Glomerular endothelial cell (primary cell): ENCODE data around the gene MS4A15. TPM values are rescaled to one million over a fixed set of nuclear protein-coding genes. Genes with fewer than 3 reads are reported as not detected.
"Not testable (repeated sequence)": the region's sequence is repeated elsewhere in the genome, so short reads cannot be mapped to it uniquely, and the experiment has no call there.

Source experiments
- DNase-seq: peaks from one replicate; pipeline ENCODE4 v3.0.0-alpha.2; 2011; ENCODE audit warnings: low read depth, low spot score; ENCODE audit errors: extremely low read depth
- total RNA-seq: library from RNA; depleted of rRNA; stranded (reverse); fragments of >200 nt; gene quantifications from 2 replicates; pipeline ENCODE4 v1.2.3, GENCODE V29; 2015

MS4A15 gene, protein sequence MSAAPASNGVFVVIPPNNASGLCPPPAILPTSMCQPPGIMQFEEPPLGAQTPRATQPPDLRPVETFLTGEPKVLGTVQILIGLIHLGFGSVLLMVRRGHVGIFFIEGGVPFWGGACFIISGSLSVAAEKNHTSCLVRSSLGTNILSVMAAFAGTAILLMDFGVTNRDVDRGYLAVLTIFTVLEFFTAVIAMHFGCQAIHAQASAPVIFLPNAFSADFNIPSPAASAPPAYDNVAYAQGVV
- total RNA-seq: not detected in 2 replicates

GRCh38 chr11:60756307-60757032, at the start of gene MS4A15:
Gene MS4A15 (plus strand): TSS chr11:60756867. CDS start chr11:60763734, 6,867 bp downstream.
- DNase-seq: no peak

DNA sequence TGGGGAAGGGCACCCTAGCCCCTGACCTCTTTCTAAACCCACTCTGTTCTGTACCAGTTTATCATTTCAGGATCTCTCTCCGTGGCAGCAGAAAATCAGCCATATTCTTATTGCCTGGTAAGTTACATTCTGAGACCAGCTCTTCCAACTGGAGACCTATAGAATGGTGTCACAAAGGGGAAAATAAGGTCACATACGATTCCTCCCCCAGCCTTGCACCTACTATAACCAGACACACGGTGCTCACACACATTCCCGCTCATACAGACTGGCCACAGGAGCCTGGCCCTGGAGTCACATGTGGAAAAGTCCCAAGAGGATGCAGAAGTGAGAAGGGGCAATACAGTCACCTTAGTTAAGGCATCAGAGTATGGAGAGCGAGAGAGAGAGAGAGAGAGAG, 49.7 kb upstream of the MS4A15 start:
- no peak for DNase-seq

GRCh38 chr11:60710482-60710881, 46.2 kb upstream of the MS4A15 start:
- no peak for DNase-seq

- DNase-seq: no peak
These were observed 45.4 kb upstream of the MS4A15 start for GRCh38 chr11:60711276-60711675.

DNA sequence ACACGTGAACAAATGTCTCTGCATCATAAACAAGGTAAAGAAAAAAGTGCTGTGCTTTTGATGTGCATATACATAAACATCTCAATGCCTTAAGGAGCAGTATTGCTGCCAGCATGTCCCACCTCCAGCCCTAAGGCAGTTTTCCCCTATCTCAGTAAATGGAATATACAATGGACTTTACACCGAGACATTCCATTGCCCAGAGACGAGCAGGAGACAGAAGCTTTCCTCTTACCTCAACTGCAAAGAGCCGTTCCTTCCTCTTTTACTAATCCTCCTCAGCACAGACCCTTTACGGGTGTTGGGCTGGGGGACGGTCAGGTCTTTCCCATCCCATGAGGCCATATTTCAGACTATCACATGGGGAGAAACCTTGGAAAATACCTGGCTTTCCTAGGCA, 43.2 kb upstream of the MS4A15 start:
- DNase-seq: not testable (repeated sequence)

DNA sequence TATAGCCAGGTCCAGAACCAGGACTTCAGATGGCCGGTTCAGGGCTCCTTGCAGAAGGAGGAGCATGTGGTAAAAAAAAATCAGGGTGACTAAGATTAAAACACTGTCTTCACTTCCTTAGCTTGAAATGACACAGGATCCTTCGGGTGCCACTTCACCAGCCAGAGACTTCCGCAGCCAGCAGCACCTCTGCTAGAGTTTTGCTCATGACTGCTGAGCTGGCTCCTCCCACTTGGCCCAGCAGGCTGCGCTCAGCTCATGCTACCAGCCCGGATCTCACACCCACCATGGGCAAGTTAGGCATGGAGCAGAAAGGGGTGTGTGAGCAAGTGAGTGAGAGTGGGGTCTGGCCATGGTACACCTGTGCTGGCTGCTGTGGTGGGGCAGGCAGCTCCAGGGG, 38.7 kb upstream of the MS4A15 start:
- no peak for DNase-seq

GRCh38 chr11:60718524-60719316, 37.9 kb upstream of the MS4A15 start:
- DNase-seq: no peak

DNA sequence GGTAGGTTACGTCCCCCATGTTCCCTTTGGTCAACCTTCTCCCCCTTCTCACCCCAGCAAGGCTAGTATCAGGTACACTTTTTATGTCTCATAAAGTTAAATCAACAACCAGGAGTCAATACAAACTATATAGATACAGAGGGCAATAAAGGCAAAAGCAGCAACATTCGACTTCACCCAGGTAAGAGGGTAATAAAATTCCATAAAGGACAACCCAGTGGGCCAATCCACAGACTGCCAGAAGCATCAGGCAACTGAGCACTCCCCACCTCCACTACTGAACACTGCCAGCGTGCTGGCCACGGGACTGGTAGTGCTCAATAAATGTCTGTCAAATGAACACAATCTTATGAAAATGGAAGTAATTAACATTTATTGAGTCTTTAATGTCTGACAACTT, 37.3 kb upstream of the MS4A15 start:
- DNase-seq: no peak

DNA sequence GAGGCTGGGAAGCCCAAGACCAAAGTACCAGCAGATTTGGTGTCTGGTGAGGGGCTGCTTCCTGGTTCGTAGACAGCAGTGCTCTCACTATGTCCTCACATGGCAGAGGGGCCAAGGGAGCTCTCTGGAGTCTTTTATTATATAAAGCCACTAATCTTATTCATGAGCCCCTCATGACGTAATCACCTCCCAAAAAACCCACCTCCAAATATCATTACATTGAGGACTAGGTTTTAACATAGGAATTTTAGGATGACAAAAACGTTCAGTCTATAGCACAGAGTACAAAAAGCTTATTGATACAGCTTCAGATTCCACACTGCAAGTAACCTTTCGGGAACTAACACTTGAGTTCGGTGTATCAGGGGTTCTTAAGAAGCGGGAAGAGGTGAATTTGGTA, 36.2 kb upstream of the MS4A15 start:
- no peak for DNase-seq

GRCh38 chr11:60724420-60724819, 32.2 kb upstream of the MS4A15 start, which contains the start of gene MS4A18:
Gene MS4A18 (plus strand): TSS chr11:60724720.
- no peak for DNase-seq

GRCh38 chr11:60725592-60725991, 31.1 kb upstream of the MS4A15 start:
- no peak for DNase-seq

DNA sequence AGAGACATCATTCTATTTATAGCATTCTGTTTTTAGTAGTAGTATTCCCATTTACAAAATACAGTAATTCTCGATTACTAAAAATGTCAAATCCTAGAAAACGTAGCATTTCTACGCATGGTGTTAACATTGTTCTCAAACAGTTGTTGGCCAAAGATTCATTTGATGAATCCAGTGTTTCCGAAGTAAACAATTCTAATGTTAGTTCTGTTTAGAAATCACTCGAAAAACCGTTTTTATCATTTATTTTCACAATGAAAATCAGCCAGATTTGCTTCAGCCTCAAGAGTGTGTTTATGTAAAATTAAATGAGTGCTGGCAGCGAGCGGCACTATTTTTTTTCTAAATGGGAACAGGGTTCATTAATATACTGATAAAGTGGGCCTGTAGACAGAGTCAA, 25.1 kb upstream of the MS4A15 start:
- no peak for DNase-seq

DNA sequence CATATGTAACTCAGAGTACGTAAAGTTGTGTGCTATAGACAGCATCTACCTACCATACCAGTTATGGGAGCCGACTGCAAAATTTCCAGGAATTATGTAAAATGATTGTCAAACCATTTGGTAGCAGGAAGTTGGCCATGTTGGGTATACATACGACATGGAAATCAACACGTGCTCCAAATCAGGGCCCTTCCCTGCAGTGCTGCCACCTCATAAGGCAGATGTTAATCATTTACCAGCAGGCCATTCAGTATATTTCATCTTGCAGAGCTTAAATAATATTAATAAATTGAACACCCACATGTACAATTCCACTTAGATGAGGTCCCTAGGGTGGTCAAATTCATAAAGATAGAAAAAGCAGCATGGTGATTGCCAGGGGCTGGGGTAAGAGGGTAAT, 22.4 kb upstream of the MS4A15 start:
- no peak for DNase-seq

- DNase-seq: no peak
These were observed 17.6 kb upstream of the MS4A15 start for GRCh38 chr11:60739114-60739513.

- DNase-seq: no peak
These were observed 16.1 kb upstream of the MS4A15 start for GRCh38 chr11:60740573-60740972.

- no peak for DNase-seq
These were observed 15.2 kb upstream of the MS4A15 start for GRCh38 chr11:60741421-60741820.

DNA sequence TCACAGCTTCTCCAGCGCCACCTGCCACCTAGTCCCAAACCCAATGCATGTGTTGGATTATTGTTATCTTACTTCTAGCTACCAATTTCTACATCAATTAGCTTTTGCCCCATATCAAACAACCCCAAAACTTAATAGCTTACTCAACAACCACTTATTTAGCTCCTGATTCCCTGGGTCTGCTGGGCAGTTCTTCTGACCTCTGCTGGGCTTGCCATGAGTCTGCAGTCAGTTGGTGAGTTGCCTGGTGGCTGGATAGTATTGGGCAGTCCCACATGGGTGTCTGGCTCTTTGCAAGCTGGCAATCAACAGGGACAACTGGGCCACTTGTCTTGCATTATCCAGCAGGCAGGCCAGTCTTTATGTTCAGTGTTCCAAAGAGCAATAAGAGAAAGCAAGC, 13.6 kb upstream of the MS4A15 start:
- no peak for DNase-seq

DNA sequence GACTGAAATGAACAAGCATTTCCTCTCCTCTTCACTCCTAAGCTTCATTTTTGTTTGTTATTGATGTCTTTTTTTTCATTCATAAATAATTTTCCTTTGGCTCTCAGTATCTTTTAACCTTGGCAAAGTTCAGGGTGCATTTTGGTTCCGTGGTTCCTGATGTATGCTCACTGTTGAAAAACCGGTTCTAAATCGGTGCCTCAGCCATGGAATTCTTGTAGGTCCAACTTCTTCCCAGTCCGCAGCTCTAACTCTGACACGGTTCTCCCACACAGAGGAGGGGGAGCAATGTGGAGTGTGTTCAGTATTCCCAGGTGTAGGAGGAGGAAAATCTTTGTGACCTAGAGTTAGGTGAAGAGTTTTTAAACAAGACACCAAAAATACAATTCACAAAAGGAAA, 12.6 kb upstream of the MS4A15 start:
- no peak for DNase-seq

DNA sequence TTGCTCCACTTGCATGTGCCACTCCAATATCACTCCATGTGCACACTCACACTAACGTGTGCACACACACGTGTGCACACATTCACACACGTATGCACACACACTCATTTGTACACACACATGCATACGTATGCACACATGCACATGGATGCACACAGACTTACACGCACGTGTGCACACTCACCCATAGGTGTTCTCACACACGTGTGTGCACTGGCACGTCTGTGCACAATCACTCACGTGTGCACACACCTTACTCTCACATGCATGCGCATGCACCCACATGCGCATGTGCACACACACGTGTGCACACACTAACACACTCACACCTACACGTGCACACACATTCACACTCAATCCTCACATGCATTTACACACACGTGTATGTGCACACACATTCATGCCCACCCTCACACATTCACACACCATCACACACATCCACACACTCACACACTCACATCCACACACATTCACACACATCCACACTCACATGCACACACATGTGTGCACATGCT, 9.3 kb upstream of the MS4A15 start:
- DNase-seq: no peak

GRCh38 chr11:60748225-60748624, 8.4 kb upstream of the MS4A15 start:
- DNase-seq: no peak

DNA sequence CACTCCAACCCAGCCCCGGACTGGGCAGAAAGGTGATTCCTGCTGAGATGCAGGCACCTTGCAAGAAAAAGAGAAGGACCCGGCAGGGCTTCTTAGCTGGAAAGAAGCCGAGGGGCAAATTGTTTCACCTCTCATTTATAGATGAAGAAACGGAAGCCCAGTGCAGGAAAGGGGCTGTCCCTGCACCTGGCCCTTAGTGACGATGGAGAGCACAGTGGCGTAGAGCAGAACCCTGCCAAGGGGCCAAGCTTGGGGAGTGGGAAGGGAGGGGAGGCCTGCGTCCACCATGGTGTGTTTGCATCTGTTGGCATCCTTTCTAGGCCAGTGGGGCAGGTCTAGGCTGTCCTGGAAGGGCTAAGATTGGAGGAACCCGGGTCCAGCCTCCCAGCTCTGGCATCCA, 7.8 kb upstream of the MS4A15 start:
- no peak for DNase-seq
